Measurements from ENCODE around the gene GRB2.

Gene GRB2

GRCh38 chr17:75271955-75272847 lies 133.3 kb downstream of the GRB2 start:
- no peak for DNase-seq

GRCh38 chr17:75271233-75271954 lies 134.1 kb downstream of the GRB2 start:
- peak; percentile 89 for DNase-seq

- no peak for DNase-seq
Observed at GRCh38 chr17:75270966-75271232, 134.6 kb downstream of the GRB2 start, which contains the start of gene MIF4GD. MIF4GD (minus strand) TSS chr17:75271231; CDS start chr17:75270195, 1,036 bp downstream.

GRCh38 chr17:75270218-75270965 lies 135.1 kb downstream of the GRB2 start:
- DNase-seq, result peak; percentile 52

- no peak for DNase-seq
Observed at GRCh38 chr17:75269844-75270217, 135.6 kb downstream of the GRB2 start.
